ENCODE measurements around the gene NEK7. TPM values are rescaled to one million over a fixed set of nuclear protein-coding genes. Genes with fewer than 3 reads are reported as not detected.
"Not testable (repeated sequence)": the region's sequence is repeated elsewhere in the genome, so short reads cannot be mapped to it uniquely, and the experiment has no call there.

The NEK7 gene
- polyA plus RNA-seq, 10 donors, result 33.6 to 50.2 (median 39.6) TPM

- DNase-seq, result no peak
Observed at GRCh38 chr1:198167436-198167934, 10.7 kb downstream of the NEK7 start.

GRCh38 chr1:198168227-198168626, 11.4 kb downstream of the NEK7 start:
- DNase-seq, result peak in 1 of 3 donors; percentile 80

- no peak for DNase-seq
Observed at GRCh38 chr1:198169672-198170071, 12.9 kb downstream of the NEK7 start.

- no peak for DNase-seq
Observed at GRCh38 chr1:198171667-198172540, 15.1 kb downstream of the NEK7 start.

- DNase-seq, result no peak
Observed at GRCh38 chr1:198173832-198174231, 17.0 kb downstream of the NEK7 start.

- no peak for DNase-seq
Observed at GRCh38 chr1:198174297-198174696, 17.5 kb downstream of the NEK7 start.

GRCh38 chr1:198175423-198176170, 18.8 kb downstream of the NEK7 start:
- DNase-seq, result no peak

GRCh38 chr1:198176179-198176578, 19.4 kb downstream of the NEK7 start:
- no peak for DNase-seq

GRCh38 chr1:198177546-198177945, 20.7 kb downstream of the NEK7 start:
- no peak for DNase-seq

- no peak for DNase-seq
Observed at GRCh38 chr1:198178615-198179014, 21.8 kb downstream of the NEK7 start.

- peak in 1 of 3 donors; percentile 36 for DNase-seq
Observed at GRCh38 chr1:198179556-198179981, 22.8 kb downstream of the NEK7 start.

- no peak for DNase-seq
Observed at GRCh38 chr1:198183605-198184004, 26.8 kb downstream of the NEK7 start.

GRCh38 chr1:198184516-198184915, 27.7 kb downstream of the NEK7 start:
- DNase-seq, result no peak

GRCh38 chr1:198185146-198185545, 28.3 kb downstream of the NEK7 start:
- peak in 1 of 3 donors; percentile 28 for DNase-seq

GRCh38 chr1:198185759-198186158, 29.0 kb downstream of the NEK7 start:
- DNase-seq, result no peak

- no peak for DNase-seq
Observed at GRCh38 chr1:198186916-198187580, 30.2 kb downstream of the NEK7 start.

- DNase-seq, result no peak
Observed at GRCh38 chr1:198187973-198188588, 31.3 kb downstream of the NEK7 start.

- DNase-seq, result no peak
Observed at GRCh38 chr1:198191117-198191516, 34.3 kb downstream of the NEK7 start.

- DNase-seq, result not testable (repeated sequence)
Observed at GRCh38 chr1:198193871-198194270, 37.1 kb downstream of the NEK7 start.

GRCh38 chr1:198196630-198197029, 39.8 kb downstream of the NEK7 start:
- no peak for DNase-seq

GRCh38 chr1:198197285-198197684, 40.5 kb downstream of the NEK7 start:
- DNase-seq, result no peak

- DNase-seq, result no peak
Observed at GRCh38 chr1:198199105-198199504, 42.3 kb downstream of the NEK7 start.

Data from muscle of back (tissue), 11 donors.